IPS DF 19.7 (cell line): ENCODE measurements around the gene LARP4B.
"Not testable (repeated sequence)": the region's sequence is repeated elsewhere in the genome, so short reads cannot be mapped to it uniquely, and the experiment has no call there.

Experiments
- DNase-seq: peaks from one replicate; pipeline ENCODE4 v3.0.0-alpha.2; 2013; ENCODE audit warnings: low read depth, low spot score

LARP4B gene

GRCh38 chr10:770048-770712 is 161.3 kb downstream of the LARP4B start:
- DNase-seq, result not testable (repeated sequence)

GRCh38 chr10:767794-768193 is 163.7 kb downstream of the LARP4B start:
- DNase-seq, result no peak

- DNase-seq, result no peak
Measured at GRCh38 chr10:767211-767610, 164.3 kb downstream of the LARP4B start.

- no peak for DNase-seq
Measured at GRCh38 chr10:761376-761775, 170.1 kb downstream of the LARP4B start.

- no peak for DNase-seq
Measured at GRCh38 chr10:760622-761021, 170.9 kb downstream of the LARP4B start.

- no peak for DNase-seq
Measured at GRCh38 chr10:759898-760477, 171.5 kb downstream of the LARP4B start.
